Endodermal cell (in vitro differentiated cells): ENCODE results near the gene OGDHL. TPM values are rescaled to one million over a fixed set of nuclear protein-coding genes. Genes with fewer than 3 reads are reported as not detected.

Experiments used
- DNase-seq: peaks from one replicate; pipeline ENCODE4 v3.0.0-alpha.2; 2017
- H3K27ac ChIP-seq: 2 replicates; pipeline ENCODE4 v1.5.1; 2013; ENCODE audit warnings: mild to moderate bottlenecking, low read depth, low read length, moderate library complexity
- H3K27me3 ChIP-seq: 2 replicates; pipeline ENCODE4 v1.6.1; 2013; ENCODE audit warnings: mild to moderate bottlenecking, low read length, moderate library complexity; ENCODE audit not compliant: insufficient read depth, control insufficient read depth, poor library complexity, severe bottlenecking
- H3K36me3 ChIP-seq: 2 replicates; pipeline ENCODE4 v1.7.0; 2013; ENCODE audit warnings: mild to moderate bottlenecking, low read length, moderate library complexity; ENCODE audit not compliant: control insufficient read depth, insufficient read depth
- H3K4me1 ChIP-seq: one replicate; pipeline ENCODE4 v1.7.0; 2013; ENCODE audit warnings: low read length; ENCODE audit not compliant: control insufficient read depth, insufficient read depth
- H3K4me3 ChIP-seq: 2 replicates; pipeline ENCODE4 v1.5.1; 2013; ENCODE audit warnings: mild to moderate bottlenecking, low read length, moderate library complexity
- H3K9ac ChIP-seq: 2 replicates; pipeline ENCODE4 v1.6.1; 2013; ENCODE audit warnings: mild to moderate bottlenecking, low read length, moderate library complexity; ENCODE audit not compliant: poor library complexity, severe bottlenecking; ENCODE audit errors: extremely low read depth
- H3K9me3 ChIP-seq: 2 replicates; pipeline ENCODE4 v1.6.1; 2013; ENCODE audit warnings: mild to moderate bottlenecking, low read length, moderate library complexity; ENCODE audit not compliant: control insufficient read depth
- H3K27ac Mint-ChIP-seq: 2 replicates; pipeline ENCODE4 v1.8.0; 2020; ENCODE audit warnings: mixed read lengths
- H3K27me3 Mint-ChIP-seq: 2 replicates; pipeline ENCODE4 v1.8.0; 2021; ENCODE audit warnings: mild to moderate bottlenecking, mixed read lengths; ENCODE audit not compliant: insufficient read depth
- H3K36me3 Mint-ChIP-seq: 2 replicates; pipeline ENCODE4 v1.8.0; 2020; ENCODE audit warnings: low read depth, mixed read lengths
- H3K4me1 Mint-ChIP-seq: 2 replicates; pipeline ENCODE4 v1.8.0; 2020; ENCODE audit warnings: mixed read lengths
- H3K4me3 Mint-ChIP-seq: 2 replicates; pipeline ENCODE4 v1.8.0; 2020; ENCODE audit warnings: mild to moderate bottlenecking, moderate library complexity, mixed read lengths
- H3K9me3 Mint-ChIP-seq: 2 replicates; pipeline ENCODE4 v1.8.0; 2020; ENCODE audit warnings: mild to moderate bottlenecking, mixed read lengths
- WGBS, 2 experiments: methylation state at CpG; one replicate each; pipeline versions ENCODE4 v1.1.5 to v1.1.7; 2013; ENCODE audit warnings: missing lambda C conversion rate in 2 of 2, mixed read lengths in 1 of 2; ENCODE audit not compliant: insufficient coverage in 1 of 2, insufficient read length in 1 of 2; 5-methylcytosine and 5-hydroxymethylcytosine counted together
- total RNA-seq, 2 donors: library from RNA; stranded (reverse); fragmentation: NEBNext Ultra II Directional in 1 of 2; extraction: Animal tissue kit (Norgen Biotek cat#: 25700) in 1 of 2; gene quantifications; 2 replicates in 1 of 2; 3 replicates in 1 of 2; pipeline ENCODE4 v1.2.1, GENCODE V29; 2021
- TF ChIP-seq, protein P1 (sequence below): fragments of 200-600 bp; sonication (generic); conservative IDR thresholded peaks from 2 replicates; pipeline ENCODE4 v1.5.0; 2021; ENCODE audit warnings: antibody characterized with exemption, mild to moderate bottlenecking

The OGDHL gene
- total RNA-seq, 2 donors from 2014 or later = 13.0 to 14.6 TPM

DNA sequence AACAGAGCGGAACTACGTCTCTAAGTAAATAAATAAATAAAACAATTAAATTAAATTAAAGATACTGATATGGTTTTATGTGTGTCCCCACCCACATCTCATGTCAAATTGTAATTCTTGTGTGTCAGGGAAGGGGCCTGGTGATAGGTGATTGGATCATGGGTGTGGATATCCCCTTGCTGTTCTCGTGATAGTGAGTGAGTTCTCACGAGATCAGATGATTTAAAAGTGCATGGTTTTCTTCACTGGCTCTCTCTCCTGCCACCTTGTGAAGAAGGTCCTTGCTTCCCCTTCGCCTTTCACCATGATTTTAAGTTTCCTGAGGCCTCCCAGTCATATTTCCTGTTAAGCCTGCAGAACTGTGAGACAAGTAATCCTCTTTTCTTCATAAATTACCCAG, 29.0 kb upstream of the OGDHL start:
- no peak overlapping the region for H3K9ac ChIP-seq
- no peaks in the 10 kb centered on the region for H3K4me1 Mint-ChIP-seq
- no peaks in the 10 kb centered on the region for H3K27me3 ChIP-seq
- no peak overlapping the region for H3K4me3 Mint-ChIP-seq
- H3K27ac Mint-ChIP-seq = no peak overlapping the region
- no peaks in the 10 kb centered on the region for H3K36me3 Mint-ChIP-seq
- H3K9me3 ChIP-seq = no peaks in the 10 kb centered on the region
- no peaks in the 10 kb centered on the region for H3K9me3 Mint-ChIP-seq
- H3K27me3 Mint-ChIP-seq = no peaks in the 10 kb centered on the region
- DNase-seq = no peak
- no peaks in the 10 kb centered on the region for H3K4me1 ChIP-seq
- 89 to 91% methylated on average over 3 of the region's 5 CpGs for WGBS, 2 experiments
- H3K27ac ChIP-seq = no peak overlapping the region
- no peaks in the 10 kb centered on the region for H3K36me3 ChIP-seq
- TF ChIP-seq, protein P1, sequence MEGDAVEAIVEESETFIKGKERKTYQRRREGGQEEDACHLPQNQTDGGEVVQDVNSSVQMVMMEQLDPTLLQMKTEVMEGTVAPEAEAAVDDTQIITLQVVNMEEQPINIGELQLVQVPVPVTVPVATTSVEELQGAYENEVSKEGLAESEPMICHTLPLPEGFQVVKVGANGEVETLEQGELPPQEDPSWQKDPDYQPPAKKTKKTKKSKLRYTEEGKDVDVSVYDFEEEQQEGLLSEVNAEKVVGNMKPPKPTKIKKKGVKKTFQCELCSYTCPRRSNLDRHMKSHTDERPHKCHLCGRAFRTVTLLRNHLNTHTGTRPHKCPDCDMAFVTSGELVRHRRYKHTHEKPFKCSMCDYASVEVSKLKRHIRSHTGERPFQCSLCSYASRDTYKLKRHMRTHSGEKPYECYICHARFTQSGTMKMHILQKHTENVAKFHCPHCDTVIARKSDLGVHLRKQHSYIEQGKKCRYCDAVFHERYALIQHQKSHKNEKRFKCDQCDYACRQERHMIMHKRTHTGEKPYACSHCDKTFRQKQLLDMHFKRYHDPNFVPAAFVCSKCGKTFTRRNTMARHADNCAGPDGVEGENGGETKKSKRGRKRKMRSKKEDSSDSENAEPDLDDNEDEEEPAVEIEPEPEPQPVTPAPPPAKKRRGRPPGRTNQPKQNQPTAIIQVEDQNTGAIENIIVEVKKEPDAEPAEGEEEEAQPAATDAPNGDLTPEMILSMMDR = no peak
- H3K4me3 ChIP-seq = no peak overlapping the region

DNA sequence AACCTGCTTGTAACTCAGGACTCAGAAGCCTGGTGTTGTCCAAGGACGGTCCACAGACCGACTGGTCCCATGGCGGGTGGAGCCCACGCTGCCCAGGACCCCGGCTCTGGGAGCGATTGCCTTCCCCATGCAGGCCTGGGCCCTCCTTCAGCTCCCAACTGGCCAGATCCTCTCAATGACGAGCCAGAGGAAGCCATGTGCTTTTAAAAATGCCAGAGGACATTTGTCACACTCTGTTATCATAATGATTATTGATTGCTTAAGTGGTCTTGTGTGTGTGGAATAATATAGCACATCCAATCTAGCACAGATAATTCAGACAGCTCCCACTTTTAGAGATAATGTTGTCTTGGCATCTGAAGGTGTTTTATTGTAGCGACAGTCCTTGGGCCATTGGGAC, 22.6 kb upstream of the OGDHL start:
- H3K36me3 Mint-ChIP-seq = no peaks in the 10 kb centered on the region

DNA sequence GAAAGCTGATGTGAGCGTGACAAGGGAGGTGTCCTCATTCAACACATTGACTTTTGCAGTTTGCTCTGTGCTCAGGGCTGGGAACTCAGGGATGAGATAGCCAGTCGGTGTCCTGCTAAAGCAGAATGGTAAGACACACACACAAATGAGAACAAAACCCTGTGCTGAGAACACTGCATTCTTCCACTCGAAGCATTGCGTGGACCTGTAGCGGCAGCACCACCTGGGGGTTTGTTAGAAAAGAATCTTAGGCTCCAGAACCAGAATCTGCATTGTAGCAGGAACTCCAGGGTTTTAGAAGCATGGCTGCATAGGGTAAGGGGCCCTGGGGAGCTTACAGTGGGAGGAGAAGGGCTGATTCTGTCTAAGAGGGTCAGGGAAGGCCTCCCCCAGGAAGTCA, 21.5 kb upstream of the OGDHL start:
- Mint-ChIP-seq H3K36me3 (no peaks in the 10 kb centered on the region), H3K4me3 (no peak overlapping the region), H3K4me1 (peaks cover 9% of the 10 kb centered on the region), H3K27ac (no peak overlapping the region), H3K27me3 (no peaks in the 10 kb centered on the region), H3K9me3 (no peaks in the 10 kb centered on the region)
- no peaks in the 10 kb centered on the region for H3K4me1 ChIP-seq
- no peak overlapping the region for H3K4me3 ChIP-seq
- H3K27ac ChIP-seq = no peak overlapping the region
- WGBS, 2 experiments = 58 to 77% methylated on average over 2 to 5 of the region's 5 CpGs
- TF ChIP-seq, protein P1 = peak; percentile 57
- H3K36me3 ChIP-seq = no peaks in the 10 kb centered on the region
- H3K9me3 ChIP-seq = no peaks in the 10 kb centered on the region
- H3K27me3 ChIP-seq = no peaks in the 10 kb centered on the region
- H3K9ac ChIP-seq = no peak overlapping the region
- DNase-seq = peak; percentile 62

More for the DNA sequence above, 22.6 kb upstream of the OGDHL start:
- Histone ChIP-seq H3K36me3 (no peaks in the 10 kb centered on the region), H3K27ac (no peak overlapping the region), H3K4me3 (no peak overlapping the region), H3K9me3 (no peaks in the 10 kb centered on the region), H3K4me1 (no peaks in the 10 kb centered on the region), H3K9ac (no peak overlapping the region), H3K27me3 (no peaks in the 10 kb centered on the region)
- no peaks in the 10 kb centered on the region for H3K27me3 Mint-ChIP-seq
- TF ChIP-seq, protein P1 = no peak
- WGBS, 2 experiments = 91 to 93% methylated on average over 5 to 8 of the region's 8 CpGs
- H3K4me3 Mint-ChIP-seq = no peak overlapping the region
- H3K4me1 Mint-ChIP-seq = peaks cover 9% of the 10 kb centered on the region
- DNase-seq = no peak
- no peaks in the 10 kb centered on the region for H3K9me3 Mint-ChIP-seq
- no peak overlapping the region for H3K27ac Mint-ChIP-seq
